Parathyroid adenoma (tissue), 2 donors: ENCODE results near the gene IL17RB.

Source experiments
- H2AFZ ChIP-seq: fragments of 300-600 bp; sonication (generic); one replicate; pipeline ENCODE4 v1.7.0; 2017; ENCODE audit warnings: antibody characterized with exemption, mild to moderate bottlenecking
- H3K27ac ChIP-seq: fragments of 300-600 bp; sonication (generic); one replicate; pipeline ENCODE4 v1.7.0; 2017
- H3K27me3 ChIP-seq: fragments of 300-600 bp; sonication (generic); one replicate; pipeline ENCODE4 v1.7.0; 2017; ENCODE audit warnings: low read length; ENCODE audit not compliant: control insufficient read depth, insufficient read depth
- H3K36me3 ChIP-seq: fragments of 300-600 bp; sonication (generic); one replicate; pipeline ENCODE4 v1.7.0; 2017; ENCODE audit warnings: low read length; ENCODE audit not compliant: control insufficient read depth, insufficient read depth
- H3K4me1 ChIP-seq: fragments of 300-600 bp; sonication (generic); one replicate; pipeline ENCODE4 v1.7.0; 2017; ENCODE audit warnings: control low read depth
- H3K4me2 ChIP-seq: fragments of 300-600 bp; sonication (generic); one replicate; pipeline ENCODE4 v1.7.0; 2017; ENCODE audit warnings: low read length
- H3K4me3 ChIP-seq: fragments of 300-600 bp; sonication (generic); one replicate; pipeline ENCODE4 v1.7.0; 2017; ENCODE audit warnings: low read depth, low read length
- H3K79me2 ChIP-seq: fragments of 300-600 bp; sonication (generic); one replicate; pipeline ENCODE4 v1.7.0; 2017; ENCODE audit warnings: control low read depth
- H3K9ac ChIP-seq: fragments of 300-600 bp; sonication (generic); one replicate; pipeline ENCODE4 v1.7.0; 2017; ENCODE audit warnings: mild to moderate bottlenecking
- H3K9me3 ChIP-seq: fragments of 300-600 bp; sonication (generic); one replicate; pipeline ENCODE4 v1.7.0; 2017; ENCODE audit warnings: low read length; ENCODE audit not compliant: control insufficient read depth
- CTCF ChIP-seq: fragments of 300-600 bp; sonication (generic); IDR thresholded peaks from one replicate; pipeline ENCODE4 v1.7.0; 2017; ENCODE audit warnings: antibody characterized with exemption, mild to moderate bottlenecking
- donor health status: primary hyperparathyroidism.

IL17RB gene

DNA sequence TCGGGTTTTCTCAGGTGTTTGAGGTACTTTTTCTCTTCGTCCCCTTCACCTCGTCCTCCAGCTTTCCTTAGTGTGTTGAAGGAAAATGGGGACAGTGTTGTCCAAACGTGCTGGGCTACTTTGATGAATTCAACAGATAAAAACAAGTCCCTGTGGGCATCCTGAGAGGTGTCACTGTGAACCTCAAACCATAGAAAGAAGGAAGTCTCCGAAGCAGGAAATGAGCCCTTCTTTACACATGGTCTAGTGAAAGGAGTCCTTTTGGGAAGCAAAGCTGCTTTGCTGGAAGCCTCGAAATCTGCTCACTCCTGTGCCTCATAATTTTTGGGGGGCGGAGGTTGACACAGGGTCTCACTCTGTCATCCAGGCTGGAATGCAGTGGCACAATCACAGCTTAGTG lies 10.6 kb downstream of the IL17RB start:
- H3K79me2 ChIP-seq: no peaks in the 10 kb centered on the region
- H3K27ac ChIP-seq: no peak overlapping the region
- H3K4me3 ChIP-seq: no peak overlapping the region
- H2AFZ ChIP-seq: no peak overlapping the region
- H3K9ac ChIP-seq: no peak overlapping the region
- no peak overlapping the region for H3K4me2 ChIP-seq
- no peaks in the 10 kb centered on the region for H3K4me1 ChIP-seq
- H3K9me3 ChIP-seq: no peaks in the 10 kb centered on the region
- no peaks in the 10 kb centered on the region for H3K36me3 ChIP-seq
- no peak for TF ChIP-seq CTCF
- no peaks in the 10 kb centered on the region for H3K27me3 ChIP-seq

DNA sequence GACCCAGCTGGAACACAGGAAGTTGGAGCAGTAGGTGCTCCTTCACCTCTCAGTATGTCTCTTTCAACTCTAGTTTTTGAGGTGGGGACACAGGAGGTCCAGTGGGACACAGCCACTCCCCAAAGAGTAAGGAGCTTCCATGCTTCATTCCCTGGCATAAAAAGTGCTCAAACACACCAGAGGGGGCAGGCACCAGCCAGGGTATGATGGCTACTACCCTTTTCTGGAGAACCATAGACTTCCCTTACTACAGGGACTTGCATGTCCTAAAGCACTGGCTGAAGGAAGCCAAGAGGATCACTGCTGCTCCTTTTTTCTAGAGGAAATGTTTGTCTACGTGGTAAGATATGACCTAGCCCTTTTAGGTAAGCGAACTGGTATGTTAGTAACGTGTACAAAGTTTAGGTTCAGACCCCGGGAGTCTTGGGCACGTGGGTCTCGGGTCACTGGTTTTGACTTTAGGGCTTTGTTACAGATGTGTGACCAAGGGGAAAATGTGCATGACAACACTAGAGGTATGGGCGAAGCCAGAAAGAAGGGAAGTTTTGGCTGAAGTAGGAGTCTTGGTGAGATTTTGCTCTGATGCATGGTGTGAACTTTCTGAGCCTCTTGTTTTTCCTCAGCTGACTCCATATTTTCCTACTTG lies 11.9 kb downstream of the IL17RB start:
- TF ChIP-seq CTCF: no peak
- Histone ChIP-seq H3K79me2 (no peaks in the 10 kb centered on the region), H3K27me3 (no peaks in the 10 kb centered on the region), H3K9ac (no peak overlapping the region), H3K4me1 (no peaks in the 10 kb centered on the region), H2AFZ (no peak overlapping the region), H3K27ac (no peak overlapping the region), H3K4me3 (no peak overlapping the region), H3K4me2 (no peak overlapping the region), H3K9me3 (no peaks in the 10 kb centered on the region), H3K36me3 (no peaks in the 10 kb centered on the region)

GRCh38 chr3:53859178-53859577 lies 12.8 kb downstream of the IL17RB start:
- no peak overlapping the region for H2AFZ ChIP-seq
- no peak overlapping the region for H3K4me2 ChIP-seq
- H3K27ac ChIP-seq: no peak overlapping the region
- no peaks in the 10 kb centered on the region for H3K4me1 ChIP-seq
- no peaks in the 10 kb centered on the region for H3K27me3 ChIP-seq
- no peaks in the 10 kb centered on the region for H3K9me3 ChIP-seq
- no peak overlapping the region for H3K4me3 ChIP-seq
- no peak for TF ChIP-seq CTCF
- H3K36me3 ChIP-seq: no peaks in the 10 kb centered on the region
- H3K9ac ChIP-seq: no peak overlapping the region
- no peaks in the 10 kb centered on the region for H3K79me2 ChIP-seq

DNA sequence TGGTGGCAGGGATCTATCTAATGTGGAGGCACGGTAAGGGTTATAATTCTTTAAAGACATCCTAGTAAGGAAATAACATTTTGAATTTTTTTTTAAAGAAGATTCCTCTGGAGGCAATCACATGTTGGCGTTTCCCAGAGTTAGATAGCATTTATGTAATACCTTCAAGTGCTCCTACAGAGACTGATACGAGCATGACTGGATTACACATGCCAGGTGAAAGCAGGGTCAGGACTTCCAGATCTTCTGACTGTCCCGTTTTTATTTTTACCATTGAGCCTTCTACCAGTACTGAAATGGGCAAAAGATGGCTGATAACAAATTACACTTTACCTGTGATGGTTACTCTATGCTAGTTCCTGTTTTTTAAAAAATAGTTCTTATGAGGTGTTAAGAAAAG lies 13.8 kb downstream of the IL17RB start:
- Histone ChIP-seq H3K79me2 (no peaks in the 10 kb centered on the region), H3K4me2 (no peak overlapping the region), H3K9ac (no peak overlapping the region), H3K4me1 (no peaks in the 10 kb centered on the region), H3K27ac (no peak overlapping the region), H3K36me3 (no peaks in the 10 kb centered on the region), H3K27me3 (no peaks in the 10 kb centered on the region), H3K9me3 (no peaks in the 10 kb centered on the region), H3K4me3 (no peak overlapping the region), H2AFZ (no peak overlapping the region)
- no peak for TF ChIP-seq CTCF

DNA sequence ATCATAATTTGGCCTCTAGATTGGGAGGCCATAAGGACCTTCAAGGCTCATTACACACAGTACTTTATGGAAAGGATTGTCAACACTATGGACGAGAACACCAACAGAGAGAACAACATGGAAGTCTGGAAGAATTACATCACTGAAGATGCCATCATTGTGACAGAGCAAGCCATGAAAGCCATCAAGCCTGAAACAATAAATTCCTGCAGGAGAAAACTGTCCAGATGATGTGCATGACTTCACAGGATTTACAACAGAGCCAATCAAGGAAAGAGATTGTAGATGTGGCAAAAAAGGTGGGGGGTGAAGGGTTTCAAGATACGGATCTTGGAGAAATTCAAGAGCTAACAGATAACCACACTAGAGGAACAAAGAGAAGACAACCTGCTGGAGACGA lies 15.9 kb downstream of the IL17RB start:
- no peaks in the 10 kb centered on the region for H3K27me3 ChIP-seq
- no peaks in the 10 kb centered on the region for H3K9me3 ChIP-seq
- no peak for TF ChIP-seq CTCF
- no peak overlapping the region for H2AFZ ChIP-seq
- H3K4me3 ChIP-seq: no peak overlapping the region
- no peaks in the 10 kb centered on the region for H3K4me1 ChIP-seq
- H3K79me2 ChIP-seq: no peaks in the 10 kb centered on the region
- H3K9ac ChIP-seq: no peak overlapping the region
- no peaks in the 10 kb centered on the region for H3K36me3 ChIP-seq
- no peak overlapping the region for H3K27ac ChIP-seq
- H3K4me2 ChIP-seq: no peak overlapping the region
